ENCODE data around the gene SH3RF3.

The SH3RF3 gene

GRCh38 chr2:109318150-109318948, 189.3 kb downstream of the SH3RF3 start:
- DNase-seq: no peak

DNA sequence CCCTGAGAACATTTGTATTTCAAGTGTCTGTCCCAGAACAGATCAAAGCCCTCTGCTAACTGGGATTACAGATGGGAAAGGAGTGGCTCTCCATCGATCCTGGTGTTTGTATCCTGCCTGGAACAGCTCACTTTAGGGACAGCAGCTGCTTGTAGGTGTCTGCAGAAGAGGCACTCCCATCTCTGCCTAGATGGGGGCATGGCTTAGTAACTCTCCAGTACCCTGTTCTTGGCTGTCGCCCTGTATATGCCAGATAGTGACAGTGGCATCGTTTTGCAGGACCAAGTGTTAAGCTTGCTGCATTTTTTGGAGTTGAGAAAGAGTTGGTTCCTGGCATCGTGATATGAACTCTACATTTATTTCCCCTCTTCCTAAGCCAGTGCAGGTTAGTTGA, 189.9 kb downstream of the SH3RF3 start:
- no peak for DNase-seq

GRCh38 chr2:109320195-109320922, 191.4 kb downstream of the SH3RF3 start:
- DNase-seq: no peak

GRCh38 chr2:109321570-109321969, 192.6 kb downstream of the SH3RF3 start:
- DNase-seq: no peak

DNA sequence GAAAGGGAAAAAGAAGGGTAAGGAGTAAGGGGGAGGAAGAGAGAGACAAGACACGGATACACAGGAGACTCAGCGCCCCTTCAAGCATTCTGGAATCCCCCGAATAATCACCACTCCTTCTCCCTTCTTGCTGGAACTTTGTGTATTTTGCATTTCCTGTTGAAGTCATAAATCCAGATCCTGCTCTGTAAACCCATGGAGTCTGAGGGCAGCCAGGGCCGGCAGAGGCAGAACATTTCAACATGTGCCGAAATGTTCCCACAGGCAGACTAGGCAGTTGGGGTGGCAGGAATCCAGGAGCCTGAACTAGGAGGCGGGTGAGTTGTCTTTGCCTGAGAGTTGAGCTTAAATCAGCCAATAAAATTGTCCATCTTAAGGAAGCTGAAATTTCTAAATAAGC, 193.1 kb downstream of the SH3RF3 start:
- DNase-seq: no peak

DNA sequence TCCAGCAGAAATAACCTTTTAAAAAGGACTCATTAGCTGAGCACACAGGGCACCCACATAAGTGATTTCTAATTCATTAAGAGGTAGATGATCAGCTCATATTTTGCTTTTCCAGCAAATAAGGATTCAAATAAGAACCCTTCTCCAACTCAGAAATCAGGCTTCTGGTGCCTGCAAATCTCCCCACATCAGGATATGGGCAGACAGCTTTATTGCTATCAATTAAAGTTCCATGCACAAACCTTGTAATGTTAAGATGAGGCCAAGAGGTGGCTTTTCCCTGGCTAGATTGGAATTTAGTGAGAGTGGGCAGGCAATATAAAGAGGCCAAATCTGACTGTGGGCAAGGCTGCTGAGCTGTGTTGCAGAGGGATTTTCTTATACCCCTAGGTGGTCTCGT, 193.6 kb downstream of the SH3RF3 start:
- no peak for DNase-seq

- DNase-seq: no peak
Measured at GRCh38 chr2:109324861-109325260, 195.9 kb downstream of the SH3RF3 start.

GRCh38 chr2:109325570-109325969, 196.6 kb downstream of the SH3RF3 start:
- DNase-seq: no peak

GRCh38 chr2:109326306-109326705, 197.3 kb downstream of the SH3RF3 start:
- DNase-seq: no peak

DNA sequence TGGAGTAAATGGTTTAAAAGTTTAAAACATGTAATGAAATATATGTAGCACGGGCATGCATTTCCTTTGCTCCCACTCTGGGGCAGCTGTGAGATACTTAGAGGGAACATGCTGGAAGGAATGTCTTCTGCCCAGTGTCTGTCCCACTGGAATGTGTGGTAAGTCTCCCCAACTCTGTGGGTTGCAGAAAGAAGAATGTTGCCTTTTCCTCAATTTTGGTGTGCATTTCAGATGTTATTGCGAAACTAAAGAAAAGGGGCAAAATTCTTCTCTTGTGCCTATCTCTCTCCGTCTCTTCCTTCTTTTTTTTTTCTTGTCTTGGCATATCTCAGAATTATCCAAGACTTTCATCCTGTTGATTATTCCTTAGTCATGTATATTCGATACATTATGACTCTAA, 201.1 kb downstream of the SH3RF3 start:
- DNase-seq: no peak

GRCh38 chr2:109331081-109331480, 202.1 kb downstream of the SH3RF3 start:
- no peak for DNase-seq

DNA sequence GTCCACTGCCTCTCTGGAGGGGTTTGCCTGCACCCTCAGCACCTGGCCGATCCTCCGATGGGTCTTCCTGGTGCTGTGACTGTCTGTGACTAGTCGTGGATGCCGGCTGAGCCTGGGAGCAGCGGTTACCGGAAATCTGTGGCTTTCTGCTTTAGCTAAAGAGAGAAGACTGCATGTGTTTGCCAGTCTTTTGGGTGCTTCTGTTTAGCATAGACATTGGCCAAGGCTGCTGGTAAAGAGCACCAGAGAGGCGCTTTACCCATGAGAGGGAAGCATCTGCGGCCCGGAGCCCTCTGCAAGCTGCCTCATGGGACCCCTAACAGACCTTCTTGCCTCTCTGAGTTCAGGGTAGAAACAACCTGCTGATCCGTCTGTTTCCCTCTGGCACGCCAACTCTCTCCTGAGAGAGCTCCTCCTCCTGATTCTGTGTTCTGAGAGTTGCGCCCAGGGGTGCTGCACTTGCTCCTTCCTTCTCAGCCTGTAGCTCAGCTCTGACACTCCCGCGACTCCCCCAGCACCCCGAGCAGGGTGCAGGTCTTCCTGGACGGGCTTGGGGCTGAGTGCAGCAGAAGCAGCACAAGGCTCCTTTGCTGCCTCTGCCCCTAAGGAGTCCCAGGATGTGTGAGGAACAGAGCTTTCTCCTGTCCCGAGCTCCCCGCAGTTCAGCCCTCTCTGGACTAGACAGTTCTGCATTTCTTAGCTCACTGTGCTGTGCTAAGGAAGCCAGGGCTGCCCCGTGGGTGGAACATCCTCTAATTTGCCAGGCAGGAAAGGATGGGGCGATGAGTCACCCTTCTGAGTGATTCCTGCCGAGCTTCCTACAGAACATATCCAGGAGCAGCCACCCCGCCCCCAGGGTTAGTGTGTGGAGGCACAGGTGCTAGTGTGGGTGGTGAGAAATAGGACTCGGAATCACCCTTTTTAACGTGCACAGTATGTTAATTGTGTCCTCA, 203.2 kb downstream of the SH3RF3 start:
- DNase-seq: no peak

- no peak for DNase-seq
Measured at GRCh38 chr2:109332880-109333279, 203.9 kb downstream of the SH3RF3 start.

DNA sequence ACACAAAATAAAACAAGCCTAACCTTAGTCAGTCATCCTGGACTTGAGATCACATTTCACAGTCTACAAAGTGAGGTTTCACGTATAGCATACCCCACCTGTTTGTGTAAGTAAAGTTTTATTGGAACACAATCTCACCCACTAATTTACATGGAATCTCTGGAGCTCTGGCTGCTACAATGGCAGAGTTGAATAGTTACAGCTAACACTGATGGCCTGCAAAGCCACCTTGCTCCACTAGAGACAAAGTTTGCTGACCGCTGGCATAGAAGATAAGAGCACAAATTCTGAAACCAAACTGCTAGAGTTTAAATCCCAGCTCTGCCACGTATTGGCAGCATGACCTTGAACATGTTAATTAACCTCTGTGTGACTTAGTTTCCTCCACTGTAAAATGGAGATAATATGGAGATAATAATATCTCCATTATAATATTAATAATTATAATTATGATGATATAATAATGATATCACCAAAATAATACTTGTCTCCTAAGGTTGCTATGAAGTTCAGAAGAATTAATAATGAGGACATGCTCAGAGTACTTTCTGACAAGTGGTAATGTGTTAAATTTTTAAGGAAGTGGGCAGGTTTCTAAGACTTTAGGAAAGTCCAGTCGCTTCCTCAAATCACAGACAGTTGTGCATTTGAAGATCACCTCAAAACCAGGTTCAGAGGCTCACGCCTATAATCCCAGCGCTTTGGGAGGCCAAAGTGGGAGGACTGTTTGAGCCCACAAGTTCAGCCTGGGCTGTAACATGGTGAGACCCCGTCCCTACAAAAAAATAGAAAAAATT, 204.6 kb downstream of the SH3RF3 start:
- DNase-seq: no peak

GRCh38 chr2:109335631-109336176, 206.7 kb downstream of the SH3RF3 start:
- DNase-seq: no peak

GRCh38 chr2:109336296-109336695, 207.3 kb downstream of the SH3RF3 start:
- no peak for DNase-seq

DNA sequence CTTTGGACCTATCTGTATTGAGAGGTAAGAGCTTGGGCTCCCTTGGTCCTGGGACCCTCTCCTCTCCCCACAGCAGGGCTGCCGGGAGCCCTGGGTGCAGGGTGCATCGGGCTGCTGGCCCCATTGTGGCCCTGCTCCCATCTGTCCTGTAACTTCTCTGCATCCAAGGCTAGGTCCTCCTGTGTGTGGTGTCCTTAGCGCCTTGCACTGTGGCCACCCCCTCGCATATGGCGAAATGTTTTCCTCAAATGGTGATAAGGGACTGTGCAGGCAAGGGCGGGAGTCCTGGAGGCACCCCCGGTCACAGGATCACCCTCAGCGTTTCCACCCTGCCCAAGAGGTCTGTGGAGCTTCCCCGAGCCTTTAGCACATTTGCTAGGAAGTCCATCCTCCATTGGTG, 208.2 kb downstream of the SH3RF3 start:
- DNase-seq: no peak

DNA sequence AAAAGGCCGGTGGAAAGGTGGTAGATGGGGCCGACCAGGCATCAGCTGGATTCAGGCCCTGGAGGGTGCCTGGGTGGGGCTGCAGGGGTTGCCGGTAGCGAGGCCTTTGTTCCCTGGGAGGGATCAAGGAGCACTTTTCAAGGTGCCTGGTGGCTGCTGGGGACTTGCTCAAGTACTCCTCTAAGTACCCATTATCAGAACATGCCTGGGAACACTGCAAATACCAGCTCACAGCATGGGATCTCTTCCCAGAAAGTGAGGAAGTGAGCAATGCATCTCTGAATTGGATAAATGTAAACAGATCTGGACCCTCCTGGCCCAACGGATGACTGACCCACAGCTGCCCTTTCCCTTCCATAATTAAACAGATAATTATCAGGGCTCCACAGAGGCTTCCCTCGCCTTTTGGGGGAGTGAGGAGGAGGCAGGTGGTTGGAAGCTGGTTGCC, 210.5 kb downstream of the SH3RF3 start:
- DNase-seq: no peak

- no peak for DNase-seq
Measured at GRCh38 chr2:109340381-109340780, 211.4 kb downstream of the SH3RF3 start.

DNA sequence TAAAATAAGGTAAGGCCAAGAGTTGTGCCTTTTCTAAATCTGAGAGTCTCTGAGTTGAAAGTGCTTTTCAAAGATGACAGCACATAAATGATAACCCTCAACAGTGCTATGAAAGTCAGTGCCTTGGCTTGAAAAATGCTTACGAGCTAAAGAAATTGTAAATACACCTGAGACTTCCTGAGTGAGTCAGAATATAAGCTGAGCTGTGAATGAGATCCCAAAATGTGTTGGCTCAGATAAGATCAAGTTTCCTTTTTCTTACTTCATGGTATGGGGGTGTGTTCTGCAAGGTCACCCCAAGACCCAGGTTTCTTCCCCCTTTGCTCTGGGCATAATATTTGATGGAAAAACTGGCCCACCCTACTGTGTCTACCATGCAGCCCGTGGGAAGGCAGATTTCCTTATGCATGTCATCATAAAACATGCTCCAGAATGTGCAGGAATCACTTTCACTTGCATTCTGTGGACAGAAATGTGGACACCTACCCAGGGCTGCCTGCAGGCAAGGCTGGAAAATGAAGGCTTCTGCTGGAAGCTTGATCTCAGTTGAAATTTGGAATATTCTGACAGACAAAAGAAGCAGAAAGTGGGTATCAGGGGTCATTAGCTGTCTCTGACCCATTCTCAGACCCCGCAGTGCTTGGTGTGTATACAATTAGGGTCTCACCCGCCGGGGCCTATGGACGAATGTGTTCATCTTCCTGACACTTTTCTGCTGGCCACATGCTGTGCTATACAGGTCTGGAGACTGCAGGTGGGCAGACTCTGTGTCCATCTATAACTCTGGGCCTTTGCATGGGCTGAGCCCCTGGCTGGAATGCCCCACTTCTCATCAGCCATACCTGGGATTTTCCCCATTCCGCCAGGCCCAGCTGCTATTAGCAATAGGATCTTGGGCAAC, 212.6 kb downstream of the SH3RF3 start:
- DNase-seq: no peak

GRCh38 chr2:109342256-109342850, 213.3 kb downstream of the SH3RF3 start:
- DNase-seq: no peak

Measured in stimulated activated naive CD4-positive, alpha-beta T cell treated with Interleukin-2 at 50 U/mL for 16 hours (primary cell).